Fibroblast of lung (primary cell): ENCODE data around the gene OSTM1. TPM values are rescaled to one million over a fixed set of nuclear protein-coding genes. Genes with fewer than 3 reads are reported as not detected.
"Not testable (repeated sequence)": the region's sequence is repeated elsewhere in the genome, so short reads cannot be mapped to it uniquely, and the experiment has no call there.

Experiments used
- DNase-seq, 2 donors: peaks; one replicate each; pipeline versions ENCODE4 v3.0.0 to v3.0.0-alpha.2; 2010; ENCODE audit warnings: low read depth in 2 of 2
- H2AFZ ChIP-seq: 2 replicates; pipeline ENCODE4 v1.5.1; 2012; ENCODE audit warnings: low read length, control low read depth, inconsistent platforms
- H3K27ac ChIP-seq: 2 replicates; pipeline ENCODE4 v1.5.1; 2011; ENCODE audit warnings: low read length, control low read depth; ENCODE audit not compliant: insufficient read depth
- H3K27me3 ChIP-seq: 2 replicates; pipeline ENCODE4 v1.5.1; 2011; ENCODE audit warnings: mild to moderate bottlenecking, low read length; ENCODE audit not compliant: control insufficient read depth, insufficient read depth
- H3K36me3 ChIP-seq: 2 replicates; pipeline ENCODE4 v1.5.1; 2011; ENCODE audit warnings: low read length; ENCODE audit not compliant: control insufficient read depth, insufficient read depth
- H3K4me1 ChIP-seq: 2 replicates; pipeline ENCODE4 v1.5.1; 2011; ENCODE audit warnings: low read length; ENCODE audit not compliant: control insufficient read depth, insufficient read depth; ENCODE audit errors: extremely low read depth
- H3K4me2 ChIP-seq: 2 replicates; pipeline ENCODE4 v1.5.1; 2011; ENCODE audit warnings: low read length, control low read depth; ENCODE audit not compliant: insufficient read depth; ENCODE audit errors: extremely low read depth
- H3K4me3 ChIP-seq, 4 experiments: fragments of 200-600 bp in 1 of 4; sonication (generic) in 1 of 4; replicated peaks in 1 of 4; 2 replicates each; pipeline ENCODE4 v1.5.1; 2011 to 2016; ENCODE audit warnings: low read length in 4 of 4, low read depth in 3 of 4, mild to moderate bottlenecking in 3 of 4, control low read depth in 2 of 4, inconsistent platforms in 1 of 4, mixed read lengths in 1 of 4; ENCODE audit not compliant: insufficient read depth in 1 of 4; ENCODE audit errors: control extremely low read depth in 1 of 4
- H3K79me2 ChIP-seq: 2 replicates; pipeline ENCODE4 v1.5.1; 2012; ENCODE audit warnings: mild to moderate bottlenecking, low read length, inconsistent platforms; ENCODE audit not compliant: control insufficient read depth, insufficient read depth
- H3K9ac ChIP-seq: 2 replicates; pipeline ENCODE4 v1.5.1; 2011; ENCODE audit warnings: mild to moderate bottlenecking, low read length, control low read depth; ENCODE audit not compliant: insufficient read depth
- H3K9me3 ChIP-seq: 2 replicates; pipeline ENCODE4 v1.5.1; 2012; ENCODE audit warnings: low read depth, low read length; ENCODE audit not compliant: control insufficient read depth, insufficient read depth
- H4K20me1 ChIP-seq: 2 replicates; pipeline ENCODE4 v1.5.1; 2011; ENCODE audit warnings: low read length; ENCODE audit not compliant: control insufficient read depth, insufficient read depth; ENCODE audit errors: extremely low read depth
- EZH2 ChIP-seq: IDR thresholded peaks from 2 replicates; pipeline ENCODE4 v1.5.1; 2012; ENCODE audit warnings: low read length, control low read depth, mild to moderate bottlenecking; ENCODE audit errors: missing control alignments
- polyA plus RNA-seq, 2 donors: library from polyadenylated mRNA; depleted of rRNA in 1 of 2; stranded (reverse) in 1 of 2; unstranded in 1 of 2; fragments of >200 nt; gene quantifications; 2 replicates each; pipeline ENCODE4 v1.2.1, GENCODE V29; 2011 to 2012; ENCODE audit warnings: missing spikeins in 1 of 2
- total RNA-seq: library from RNA; depleted of rRNA; stranded (reverse); fragments of >200 nt; gene quantifications from 2 replicates; pipeline ENCODE4 v1.2.1, GENCODE V29; 2014
- TF ChIP-seq, protein P1 (sequence below), 2 donors: IDR thresholded peaks in 1 of 2; conservative IDR thresholded peaks in 1 of 2; 1 replicate in 1 of 2; 2 replicates in 1 of 2; pipeline ENCODE4 v1.5.1; 2011 to 2012; ENCODE audit warnings: low read length in 2 of 2, control low read depth in 1 of 2, inconsistent platforms in 1 of 2, low read depth in 1 of 2, mild to moderate bottlenecking in 1 of 2

OSTM1 gene
- total and polyA plus RNA-seq, 2 donors (not counting 1 experiment from before 2014, with no cell fraction given) = 31.9 to 37.0 TPM

DNA sequence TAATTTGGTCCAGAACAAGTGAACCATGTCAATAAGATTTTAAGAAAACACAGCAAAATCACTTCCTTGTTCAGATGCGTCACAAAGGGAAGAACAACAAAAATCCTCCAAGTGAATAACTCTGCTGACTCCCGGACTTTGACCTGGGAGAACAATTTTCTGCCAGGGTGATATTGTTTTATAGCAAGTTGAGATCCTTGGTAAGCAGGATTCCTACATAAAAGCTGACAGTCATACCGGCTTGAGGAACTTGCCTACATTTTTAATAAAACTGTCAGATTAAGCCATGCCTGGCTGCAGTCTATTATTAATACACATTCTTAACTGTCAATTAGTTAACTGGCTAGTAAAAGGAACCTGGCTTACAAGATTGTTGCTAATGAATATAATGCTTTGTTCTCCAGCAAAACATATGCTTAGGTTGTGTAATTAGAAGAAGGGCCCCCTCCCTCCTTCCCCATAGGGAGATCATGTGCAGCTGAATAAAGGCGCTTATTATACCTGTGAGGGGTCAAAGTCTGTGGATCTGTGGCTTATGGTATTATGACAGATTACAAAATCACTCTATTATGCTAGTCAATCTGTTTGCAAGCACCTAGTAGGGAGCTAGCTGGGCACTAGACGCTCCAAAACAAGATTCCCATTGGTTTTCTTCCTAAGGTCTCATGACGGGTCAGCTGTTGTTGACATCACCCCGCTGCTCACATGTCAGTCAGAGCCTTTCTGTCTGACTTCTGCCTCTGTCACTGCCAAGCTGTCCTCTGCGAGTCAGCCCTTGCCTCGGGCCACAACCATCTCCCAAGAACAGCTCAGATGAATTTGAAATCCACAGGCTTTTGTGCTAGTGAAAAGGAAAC is 71.9 kb downstream of the OSTM1 start:
- Histone ChIP-seq H3K4me3 (no peak overlapping the region), H3K9me3 (no peaks in the 10 kb centered on the region), H3K4me2 (no peak overlapping the region), H4K20me1 (no peaks in the 10 kb centered on the region), H3K36me3 (no peaks in the 10 kb centered on the region), H3K79me2 (no peaks in the 10 kb centered on the region), H3K4me1 (no peaks in the 10 kb centered on the region), H3K9ac (no peak overlapping the region), H2AFZ (peak overlapping the region; percentile 11), H3K27me3 (peaks cover 3% of the 10 kb centered on the region), H3K27ac (no peak overlapping the region)
- DNase-seq = no peak
- no peak for TF ChIP-seq EZH2
- TF ChIP-seq, protein P1, sequence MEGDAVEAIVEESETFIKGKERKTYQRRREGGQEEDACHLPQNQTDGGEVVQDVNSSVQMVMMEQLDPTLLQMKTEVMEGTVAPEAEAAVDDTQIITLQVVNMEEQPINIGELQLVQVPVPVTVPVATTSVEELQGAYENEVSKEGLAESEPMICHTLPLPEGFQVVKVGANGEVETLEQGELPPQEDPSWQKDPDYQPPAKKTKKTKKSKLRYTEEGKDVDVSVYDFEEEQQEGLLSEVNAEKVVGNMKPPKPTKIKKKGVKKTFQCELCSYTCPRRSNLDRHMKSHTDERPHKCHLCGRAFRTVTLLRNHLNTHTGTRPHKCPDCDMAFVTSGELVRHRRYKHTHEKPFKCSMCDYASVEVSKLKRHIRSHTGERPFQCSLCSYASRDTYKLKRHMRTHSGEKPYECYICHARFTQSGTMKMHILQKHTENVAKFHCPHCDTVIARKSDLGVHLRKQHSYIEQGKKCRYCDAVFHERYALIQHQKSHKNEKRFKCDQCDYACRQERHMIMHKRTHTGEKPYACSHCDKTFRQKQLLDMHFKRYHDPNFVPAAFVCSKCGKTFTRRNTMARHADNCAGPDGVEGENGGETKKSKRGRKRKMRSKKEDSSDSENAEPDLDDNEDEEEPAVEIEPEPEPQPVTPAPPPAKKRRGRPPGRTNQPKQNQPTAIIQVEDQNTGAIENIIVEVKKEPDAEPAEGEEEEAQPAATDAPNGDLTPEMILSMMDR (conservative IDR thresholded peaks at IDR 0.05 in 1 of 2, IDR thresholded peaks at IDR 0.05 in 1 of 2; ENCODE audit: low read depth in 1 of 2, low read length in 2 of 2) = no peak

DNA sequence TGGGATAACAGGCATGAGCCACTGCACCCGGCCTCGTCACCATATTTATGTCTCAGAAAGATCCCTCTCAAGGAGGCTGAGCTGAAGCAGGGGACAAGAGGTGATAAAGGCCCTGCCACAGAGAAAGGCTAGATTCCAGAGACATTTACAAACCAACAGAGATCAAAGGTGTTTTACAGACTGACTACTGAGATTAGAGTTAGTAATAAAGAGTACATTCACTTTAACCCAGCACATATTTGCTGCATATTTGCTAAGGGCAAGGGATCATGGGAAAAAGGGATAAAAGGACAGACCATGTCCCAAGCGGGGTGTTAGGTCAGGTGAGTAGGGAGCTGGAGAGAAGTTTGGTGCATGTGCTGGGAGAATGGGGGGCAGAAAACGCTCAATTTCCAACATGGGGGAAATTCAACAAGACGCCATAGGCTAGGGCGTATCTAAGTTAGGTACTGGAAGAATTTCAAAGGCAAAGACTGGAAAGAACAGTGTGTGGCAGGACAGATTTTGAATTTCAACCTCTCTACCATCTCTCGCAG is 72.8 kb downstream of the OSTM1 start:
- Histone ChIP-seq H3K36me3 (no peaks in the 10 kb centered on the region), H2AFZ (no peak overlapping the region), H3K27ac (no peak overlapping the region), H3K4me2 (no peak overlapping the region), H3K9me3 (no peaks in the 10 kb centered on the region), H3K9ac (no peak overlapping the region), H3K4me1 (no peaks in the 10 kb centered on the region), H3K79me2 (no peaks in the 10 kb centered on the region), H3K27me3 (peaks cover 3% of the 10 kb centered on the region), H3K4me3 (no peak overlapping the region), H4K20me1 (no peaks in the 10 kb centered on the region)
- DNase-seq = no peak
- TF ChIP-seq, protein P1 (conservative IDR thresholded peaks at IDR 0.05 in 1 of 2, IDR thresholded peaks at IDR 0.05 in 1 of 2; ENCODE audit: low read depth in 1 of 2, low read length in 2 of 2) = no peak
- TF ChIP-seq EZH2 = no peak

DNA sequence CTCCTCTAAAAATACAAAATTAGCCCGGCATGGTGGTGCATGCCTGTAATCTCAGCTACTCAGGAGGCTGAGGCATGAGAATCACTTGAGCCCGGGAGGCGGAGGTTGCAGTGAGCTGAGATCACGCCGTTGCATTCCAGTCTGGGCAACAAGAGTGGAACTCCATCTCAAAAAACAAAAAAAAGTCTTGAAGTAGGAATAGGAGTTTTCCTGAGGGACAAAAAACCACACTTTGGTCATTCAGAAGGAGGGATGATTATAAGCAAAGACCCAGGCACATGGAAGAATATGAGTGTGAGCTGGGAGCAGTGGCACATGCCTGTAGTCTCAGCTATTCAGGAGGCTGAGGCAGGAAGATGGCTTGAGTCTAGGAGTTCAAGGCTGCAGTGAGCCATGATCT is 74.3 kb downstream of the OSTM1 start:
- not testable (repeated sequence) for H2AFZ ChIP-seq, DNase-seq, H3K4me3 ChIP-seq, H3K27me3 ChIP-seq, H3K4me2 ChIP-seq, H3K9ac ChIP-seq, H3K9me3 ChIP-seq, H3K27ac ChIP-seq, H3K79me2 ChIP-seq, H4K20me1 ChIP-seq, H3K4me1 ChIP-seq, H3K36me3 ChIP-seq
